Vagina (tissue), 2 donors: ENCODE data around the gene BRD3.

ENCODE experiments used
- CTCF ChIP-seq, 3 experiments: fragments of 450-650 bp in 2 of 3; fragments of 200-600 bp in 1 of 3; sonication (generic) in 1 of 3; IDR thresholded peaks; one replicate each; pipeline ENCODE4 v1.5.1; 2017 to 2019; ENCODE audit warnings: antibody characterized with exemption in 3 of 3, mild to moderate bottlenecking in 2 of 3, moderate library complexity in 2 of 3
- POLR2A ChIP-seq, 2 donors: fragments of 450-650 bp; IDR thresholded peaks; one replicate each; pipeline ENCODE4 v1.6.1; 2017; ENCODE audit warnings: antibody characterized with exemption in 2 of 2, mild to moderate bottlenecking in 2 of 2, moderate library complexity in 2 of 2

DNA sequence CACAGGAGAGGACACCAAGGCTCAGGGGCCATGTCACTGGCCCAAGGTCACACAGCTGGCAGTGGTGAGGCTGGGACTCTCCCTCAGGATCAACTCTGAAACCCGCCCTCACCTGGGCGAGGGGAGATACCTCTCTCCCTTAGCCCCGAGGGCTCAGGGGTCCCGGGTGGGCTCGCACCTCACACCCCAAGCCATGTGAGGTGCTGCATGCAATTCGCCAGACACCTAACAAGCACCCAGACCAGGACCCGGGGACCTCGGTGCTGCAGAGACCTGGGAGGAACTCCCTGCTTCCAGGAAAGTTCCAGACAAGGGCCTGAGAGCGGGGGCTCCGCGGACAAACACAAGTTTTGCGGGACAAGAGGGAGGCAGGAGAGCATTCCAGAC is 19.3 kb downstream of the BRD3 start:
- TF ChIP-seq POLR2A (IDR thresholded peaks at IDR 0.05) (no peak), CTCF (IDR thresholded peaks at IDR 0.05) (no peak)
